Gastroesophageal sphincter (tissue), 2 donors: ENCODE data around the gene AXIN1.

ENCODE experiments used
- EP300 ChIP-seq: sonication (generic); formaldehyde crosslinking; IDR thresholded peaks from one replicate; pipeline ENCODE4 v1.6.1; 2017; ENCODE audit warnings: antibody characterized with exemption, mild to moderate bottlenecking
- POLR2A ChIP-seq, 2 donors: fragments of 450-650 bp; IDR thresholded peaks; one replicate each; pipeline ENCODE4 v1.6.1; 2017; ENCODE audit warnings: antibody characterized with exemption in 2 of 2, mild to moderate bottlenecking in 2 of 2, moderate library complexity in 1 of 2

- TF ChIP-seq POLR2A (IDR thresholded peaks at IDR 0.05) (no peak), EP300 (no peak)
Observed at GRCh38 chr16:397736-398332, 45.3 kb upstream of the AXIN1 start.
